ENCODE data around the gene KCNK4.

Gene KCNK4

GRCh38 chr11:64264371-64264852 lies 26.7 kb upstream of the KCNK4 start:
- H3K4me1 ChIP-seq (ENCODE audit: control insufficient read depth in 1 of 2, insufficient read depth in 1 of 2, low read depth in 1 of 2, low read length in 1 of 2): peaks cover 18 to 19% of the 10 kb centered on the region in 2 experiments
- H3K9me3 ChIP-seq: no peaks in the 10 kb centered on the region
- no peaks in the 10 kb centered on the region for H3K27me3 ChIP-seq
- TF ChIP-seq CTCF (IDR thresholded peaks at IDR 0.05): no peak
- H3K27ac ChIP-seq: no peak overlapping the region
- H3K4me3 ChIP-seq (ENCODE audit: low read depth in 1 of 2, low read length in 1 of 2): no peak overlapping the region
- H3K36me3 ChIP-seq: peaks cover 53% of the 10 kb centered on the region

GRCh38 chr11:64265176-64266160 lies 25.6 kb upstream of the KCNK4 start:
- Histone ChIP-seq H3K4me3 (ENCODE audit: low read depth in 1 of 2, low read length in 1 of 2) (no peak overlapping the region), H3K36me3 (peaks cover 52% of the 10 kb centered on the region), H3K27me3 (no peaks in the 10 kb centered on the region), H3K4me1 (ENCODE audit: control insufficient read depth in 1 of 2, insufficient read depth in 1 of 2, low read depth in 1 of 2, low read length in 1 of 2) (peaks cover 22 to 24% of the 10 kb centered on the region in 2 experiments), H3K9me3 (no peaks in the 10 kb centered on the region), H3K27ac (no peak overlapping the region)
- TF ChIP-seq CTCF (IDR thresholded peaks at IDR 0.05): no peak

GRCh38 chr11:64266339-64266738 lies 24.8 kb upstream of the KCNK4 start:
- H3K27ac ChIP-seq: no peak overlapping the region
- peaks cover 27 to 28% of the 10 kb centered on the region in 2 experiments for H3K4me1 ChIP-seq (ENCODE audit: control insufficient read depth in 1 of 2, insufficient read depth in 1 of 2, low read depth in 1 of 2, low read length in 1 of 2)
- H3K4me3 ChIP-seq (ENCODE audit: low read depth in 1 of 2, low read length in 1 of 2): no peak overlapping the region

GRCh38 chr11:64267207-64267945 lies 23.7 kb upstream of the KCNK4 start:
- no peak for TF ChIP-seq CTCF (IDR thresholded peaks at IDR 0.05)
- H3K4me3 ChIP-seq (ENCODE audit: low read depth in 1 of 2, low read length in 1 of 2): peak overlapping the region in 1 of 2 experiments; percentile 99
- H3K27me3 ChIP-seq: no peaks in the 10 kb centered on the region
- H3K4me1 ChIP-seq (ENCODE audit: control insufficient read depth in 1 of 2, insufficient read depth in 1 of 2, low read depth in 1 of 2, low read length in 1 of 2): peaks cover 36% of the 10 kb centered on the region in 2 experiments
- H3K9me3 ChIP-seq: no peaks in the 10 kb centered on the region
- H3K36me3 ChIP-seq: peaks cover 42% of the 10 kb centered on the region
- H3K27ac ChIP-seq: peak overlapping the region; percentile 98

More at GRCh38 chr11:64266339-64266738, 24.8 kb upstream of the KCNK4 start:
- no peak for TF ChIP-seq CTCF (IDR thresholded peaks at IDR 0.05)
- Histone ChIP-seq H3K9me3 (no peaks in the 10 kb centered on the region), H3K36me3 (peaks cover 52% of the 10 kb centered on the region), H3K27me3 (no peaks in the 10 kb centered on the region)

- no peak for TF ChIP-seq CTCF (IDR thresholded peaks at IDR 0.05)
- peak overlapping the region; percentile 98 for H3K27ac ChIP-seq
- H3K27me3 ChIP-seq: no peaks in the 10 kb centered on the region
- H3K36me3 ChIP-seq: peaks cover 33% of the 10 kb centered on the region
- H3K4me3 ChIP-seq (ENCODE audit: low read depth in 1 of 2, low read length in 1 of 2): peak overlapping the region; percentile 96 to 99
- no peaks in the 10 kb centered on the region for H3K9me3 ChIP-seq
- peaks cover 36% of the 10 kb centered on the region in 2 experiments for H3K4me1 ChIP-seq (ENCODE audit: control insufficient read depth in 1 of 2, insufficient read depth in 1 of 2, low read depth in 1 of 2, low read length in 1 of 2)
These were observed 22.8 kb upstream of the KCNK4 start for GRCh38 chr11:64268025-64268892.
